Measurements from ENCODE around the gene IFI44.

DNA sequence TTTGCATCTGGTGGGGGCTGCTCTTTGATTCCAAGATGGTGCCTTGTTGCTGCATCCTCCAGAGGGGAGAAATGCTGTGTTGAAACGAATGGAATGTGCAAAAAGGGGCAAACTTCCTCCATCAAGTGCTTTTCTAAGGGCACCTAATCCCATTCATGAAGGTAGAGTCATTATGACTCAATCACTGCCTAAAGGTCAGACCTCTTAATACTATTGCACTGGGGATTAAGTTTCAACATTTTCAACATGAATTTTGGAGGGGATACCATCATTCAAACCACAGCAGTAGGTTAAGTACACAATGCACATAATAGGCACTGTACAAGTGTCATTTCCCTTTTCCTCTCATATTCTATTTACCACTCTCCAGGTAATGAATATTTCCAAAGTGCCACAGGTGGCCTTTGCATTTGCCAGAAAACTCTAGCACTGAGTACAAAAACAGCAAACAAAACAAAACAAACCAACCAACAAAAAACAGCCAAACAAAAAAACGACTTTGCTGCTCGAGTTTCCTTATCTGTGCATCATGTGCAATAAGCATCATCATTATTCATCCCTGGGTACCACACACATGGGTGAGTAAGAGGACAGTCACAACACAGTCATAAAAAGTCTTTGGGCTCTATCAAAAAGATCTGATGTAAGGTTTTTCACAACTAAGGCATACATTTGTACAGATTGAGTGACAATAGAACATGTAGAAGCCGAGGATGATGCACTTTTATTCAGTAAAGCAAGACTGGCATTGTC lies 42.5 kb downstream of the IFI44 start:
- peak; percentile 30; the same call in 1 of the 2 replicates for TF ChIP-seq YY1 (IDR thresholded peaks at IDR 0.05; ENCODE audit: low read depth)
- TF ChIP-seq, protein P1, sequence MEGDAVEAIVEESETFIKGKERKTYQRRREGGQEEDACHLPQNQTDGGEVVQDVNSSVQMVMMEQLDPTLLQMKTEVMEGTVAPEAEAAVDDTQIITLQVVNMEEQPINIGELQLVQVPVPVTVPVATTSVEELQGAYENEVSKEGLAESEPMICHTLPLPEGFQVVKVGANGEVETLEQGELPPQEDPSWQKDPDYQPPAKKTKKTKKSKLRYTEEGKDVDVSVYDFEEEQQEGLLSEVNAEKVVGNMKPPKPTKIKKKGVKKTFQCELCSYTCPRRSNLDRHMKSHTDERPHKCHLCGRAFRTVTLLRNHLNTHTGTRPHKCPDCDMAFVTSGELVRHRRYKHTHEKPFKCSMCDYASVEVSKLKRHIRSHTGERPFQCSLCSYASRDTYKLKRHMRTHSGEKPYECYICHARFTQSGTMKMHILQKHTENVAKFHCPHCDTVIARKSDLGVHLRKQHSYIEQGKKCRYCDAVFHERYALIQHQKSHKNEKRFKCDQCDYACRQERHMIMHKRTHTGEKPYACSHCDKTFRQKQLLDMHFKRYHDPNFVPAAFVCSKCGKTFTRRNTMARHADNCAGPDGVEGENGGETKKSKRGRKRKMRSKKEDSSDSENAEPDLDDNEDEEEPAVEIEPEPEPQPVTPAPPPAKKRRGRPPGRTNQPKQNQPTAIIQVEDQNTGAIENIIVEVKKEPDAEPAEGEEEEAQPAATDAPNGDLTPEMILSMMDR (IDR thresholded peaks at IDR 0.05) = no peak
- TF ChIP-seq EZH2phosphoT487 (IDR thresholded peaks at IDR 0.05; ENCODE audit: borderline replicate concordance, low read depth) = no peak
